Measurements from ENCODE around the gene FREM2.

DNA sequence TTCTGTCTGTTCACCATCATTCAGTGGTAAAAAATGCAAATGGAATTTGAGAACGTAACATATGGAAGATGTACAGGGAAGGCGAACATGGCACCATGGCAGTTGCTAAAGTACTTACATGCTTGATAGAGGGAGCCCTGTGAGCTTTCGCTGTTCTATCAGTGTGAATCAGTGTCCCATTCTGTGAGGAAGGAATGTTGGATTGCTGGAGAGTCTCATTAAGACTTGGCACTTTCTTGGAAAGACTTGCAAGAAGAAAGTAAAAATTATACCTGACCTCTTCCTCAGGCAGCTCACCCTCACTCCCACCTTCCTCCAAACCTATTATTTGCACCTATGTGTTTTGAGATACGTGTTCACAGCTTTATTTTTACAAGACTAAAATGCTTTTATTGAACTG lies 43.5 kb downstream of the FREM2 start:
- TF ChIP-seq, protein P1, sequence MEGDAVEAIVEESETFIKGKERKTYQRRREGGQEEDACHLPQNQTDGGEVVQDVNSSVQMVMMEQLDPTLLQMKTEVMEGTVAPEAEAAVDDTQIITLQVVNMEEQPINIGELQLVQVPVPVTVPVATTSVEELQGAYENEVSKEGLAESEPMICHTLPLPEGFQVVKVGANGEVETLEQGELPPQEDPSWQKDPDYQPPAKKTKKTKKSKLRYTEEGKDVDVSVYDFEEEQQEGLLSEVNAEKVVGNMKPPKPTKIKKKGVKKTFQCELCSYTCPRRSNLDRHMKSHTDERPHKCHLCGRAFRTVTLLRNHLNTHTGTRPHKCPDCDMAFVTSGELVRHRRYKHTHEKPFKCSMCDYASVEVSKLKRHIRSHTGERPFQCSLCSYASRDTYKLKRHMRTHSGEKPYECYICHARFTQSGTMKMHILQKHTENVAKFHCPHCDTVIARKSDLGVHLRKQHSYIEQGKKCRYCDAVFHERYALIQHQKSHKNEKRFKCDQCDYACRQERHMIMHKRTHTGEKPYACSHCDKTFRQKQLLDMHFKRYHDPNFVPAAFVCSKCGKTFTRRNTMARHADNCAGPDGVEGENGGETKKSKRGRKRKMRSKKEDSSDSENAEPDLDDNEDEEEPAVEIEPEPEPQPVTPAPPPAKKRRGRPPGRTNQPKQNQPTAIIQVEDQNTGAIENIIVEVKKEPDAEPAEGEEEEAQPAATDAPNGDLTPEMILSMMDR (IDR thresholded peaks at IDR 0.05) = no peak
- TF ChIP-seq POLR2A (IDR thresholded peaks at IDR 0.05) (no peak), POLR2AphosphoS5 (IDR thresholded peaks at IDR 0.05) (no peak)

Data from breast epithelium (tissue), 3 donors.